NCI-H187 treated with DMSO at 0.1 percent for 48 hours (cell line): ENCODE data around the gene IL4R.

Source experiments
- DNase-seq: peaks from one replicate; lab custom pipeline; 2025; lab: John Stamatoyannopoulos, UW

The IL4R gene

GRCh38 chr16:27361987-27362386 lies 48.2 kb downstream of the IL4R start:
- DNase-seq = no peak

- DNase-seq = no peak
Observed at GRCh38 chr16:27362570-27363245, 48.9 kb downstream of the IL4R start.

- no peak for DNase-seq
Observed at GRCh38 chr16:27363246-27363632, 49.5 kb downstream of the IL4R start.

GRCh38 chr16:27363797-27364196 lies 50.0 kb downstream of the IL4R start:
- no peak for DNase-seq

- DNase-seq = no peak
Observed at GRCh38 chr16:27364493-27365141, 50.8 kb downstream of the IL4R start.

- DNase-seq = no peak
Observed at GRCh38 chr16:27365142-27366089, 51.6 kb downstream of the IL4R start.

- DNase-seq = no peak
Observed at GRCh38 chr16:27366687-27367460, 53.1 kb downstream of the IL4R start.

GRCh38 chr16:27367461-27368357 lies 53.9 kb downstream of the IL4R start:
- no peak for DNase-seq

GRCh38 chr16:27368358-27368722 lies 54.6 kb downstream of the IL4R start:
- no peak for DNase-seq

- DNase-seq = no peak
Observed at GRCh38 chr16:27369806-27370205, 56.0 kb downstream of the IL4R start.

- DNase-seq = no peak
Observed at GRCh38 chr16:27370318-27370717, 56.5 kb downstream of the IL4R start.

- no peak for DNase-seq
Observed at GRCh38 chr16:27373312-27373711, 59.5 kb downstream of the IL4R start.

- no peak for DNase-seq
Observed at GRCh38 chr16:27374221-27374803, 60.5 kb downstream of the IL4R start.

GRCh38 chr16:27374804-27375425 lies 61.1 kb downstream of the IL4R start:
- DNase-seq = no peak

GRCh38 chr16:27377666-27378485 lies 64.1 kb downstream of the IL4R start:
- DNase-seq = no peak

- DNase-seq = no peak
Observed at GRCh38 chr16:27378871-27379481, 65.2 kb downstream of the IL4R start.

GRCh38 chr16:27379919-27380318 lies 66.1 kb downstream of the IL4R start:
- DNase-seq = no peak

GRCh38 chr16:27381236-27381635 lies 67.5 kb downstream of the IL4R start:
- DNase-seq = no peak
